GM18870 (cell line): ENCODE data around the gene HSPB9.

ENCODE experiments used
- ATAC-seq: cut with Tn5 transposase; IDR thresholded peaks from one replicate; pipeline ENCODE4 v1.9.1; 2021; ENCODE audit warnings: moderate library complexity; ENCODE audit not compliant: unreplicated experiment

Gene HSPB9, protein sequence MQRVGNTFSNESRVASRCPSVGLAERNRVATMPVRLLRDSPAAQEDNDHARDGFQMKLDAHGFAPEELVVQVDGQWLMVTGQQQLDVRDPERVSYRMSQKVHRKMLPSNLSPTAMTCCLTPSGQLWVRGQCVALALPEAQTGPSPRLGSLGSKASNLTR

DNA sequence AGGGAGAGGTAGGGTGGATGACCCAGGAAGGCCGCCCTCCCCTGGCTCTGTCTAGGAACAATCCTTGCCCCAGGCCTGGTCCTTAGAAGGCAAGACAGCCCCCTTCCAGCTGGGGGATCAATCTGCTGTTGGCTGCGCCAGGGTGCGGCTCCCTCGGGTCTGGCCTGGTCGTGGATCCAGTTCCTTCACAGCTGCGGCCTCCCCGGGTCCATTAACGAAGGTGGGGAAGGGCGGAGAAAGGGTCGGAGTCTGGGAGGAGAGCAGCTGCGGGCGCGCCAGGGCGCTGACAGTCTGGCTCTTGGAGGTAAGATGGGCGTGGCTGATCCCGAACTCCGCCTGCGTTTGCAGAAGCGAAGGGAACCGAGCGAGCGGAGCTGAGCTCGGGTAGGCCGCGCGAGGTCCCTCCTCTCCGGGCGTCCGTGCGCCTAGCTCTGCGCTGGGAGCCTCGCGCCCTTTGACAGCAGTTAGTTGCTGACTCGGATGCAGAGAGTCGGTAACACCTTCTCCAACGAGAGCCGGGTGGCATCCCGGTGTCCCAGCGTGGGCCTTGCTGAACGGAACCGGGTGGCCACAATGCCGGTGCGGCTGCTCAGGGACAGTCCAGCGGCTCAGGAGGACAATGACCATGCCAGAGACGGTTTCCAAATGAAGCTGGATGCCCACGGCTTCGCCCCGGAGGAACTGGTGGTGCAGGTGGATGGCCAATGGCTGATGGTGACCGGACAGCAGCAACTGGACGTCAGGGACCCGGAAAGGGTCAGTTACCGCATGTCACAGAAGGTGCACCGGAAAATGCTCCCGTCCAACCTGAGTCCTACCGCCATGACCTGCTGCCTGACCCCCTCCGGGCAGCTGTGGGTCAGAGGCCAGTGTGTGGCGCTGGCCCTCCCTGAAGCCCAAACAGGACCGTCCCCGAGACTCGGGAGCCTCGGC, at the start of gene HSPB9:
HSPB9 (plus strand) TSS at position 434 of the 933 bp plus-strand sequence; CDS start at position 481, 47 bp downstream.
- no peak for ATAC-seq

DNA sequence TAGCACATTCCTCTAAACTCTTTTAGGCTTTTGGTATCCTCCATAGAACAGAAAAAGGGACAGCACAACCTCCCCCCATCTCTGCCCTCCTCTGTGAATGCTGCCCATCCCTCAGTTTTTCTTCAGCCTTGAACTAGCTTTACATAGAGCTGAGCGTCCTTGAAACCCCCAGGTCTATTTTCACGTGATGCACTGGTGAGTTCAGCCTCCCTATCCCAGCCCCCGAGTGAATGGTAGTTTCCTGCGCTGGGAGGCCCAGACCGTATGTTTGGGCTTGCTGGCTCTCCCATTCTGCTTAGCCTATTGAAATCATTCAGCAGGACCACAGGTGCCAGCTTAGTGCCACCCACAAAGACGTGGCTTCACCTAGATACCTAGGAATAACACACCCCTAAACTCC, 46.8 kb upstream of the HSPB9 start:
- ATAC-seq, result no peak

DNA sequence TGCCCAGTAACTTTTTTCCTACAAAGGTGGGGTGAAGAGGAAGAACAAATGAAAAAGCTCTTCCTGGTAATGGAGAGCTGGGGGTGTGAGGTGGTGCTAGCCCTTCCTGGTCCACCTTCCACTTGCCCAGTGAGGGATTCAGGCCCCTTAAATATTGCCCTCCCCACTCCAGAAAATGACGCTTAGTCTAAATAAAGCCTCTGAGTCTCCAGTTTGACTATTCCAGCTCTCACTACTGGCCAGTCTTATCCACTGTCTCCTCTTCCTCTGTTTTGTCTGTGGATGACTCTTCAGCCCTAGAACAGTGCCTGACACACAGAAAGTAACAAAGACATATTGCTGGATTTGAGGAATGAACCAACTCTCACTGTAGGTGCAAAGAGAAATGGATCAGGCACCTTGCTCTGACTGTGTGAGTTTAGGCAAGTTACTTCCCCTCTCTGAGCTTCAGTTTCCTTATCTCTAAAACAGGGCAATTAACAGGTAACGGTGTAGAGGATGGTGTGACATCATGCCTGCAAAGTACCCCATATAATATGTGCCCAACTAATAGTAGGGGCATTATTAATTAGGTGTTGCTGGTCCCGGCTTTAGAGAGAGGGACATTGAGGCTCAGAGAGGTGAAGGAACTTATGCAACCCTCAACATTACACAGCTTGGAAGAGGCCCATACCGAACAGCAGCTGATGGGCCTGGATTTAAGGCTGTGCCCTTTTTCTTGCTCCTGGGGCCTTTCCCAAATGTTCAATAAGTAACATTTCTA, 45.6 kb upstream of the HSPB9 start:
- ATAC-seq, result no peak

DNA sequence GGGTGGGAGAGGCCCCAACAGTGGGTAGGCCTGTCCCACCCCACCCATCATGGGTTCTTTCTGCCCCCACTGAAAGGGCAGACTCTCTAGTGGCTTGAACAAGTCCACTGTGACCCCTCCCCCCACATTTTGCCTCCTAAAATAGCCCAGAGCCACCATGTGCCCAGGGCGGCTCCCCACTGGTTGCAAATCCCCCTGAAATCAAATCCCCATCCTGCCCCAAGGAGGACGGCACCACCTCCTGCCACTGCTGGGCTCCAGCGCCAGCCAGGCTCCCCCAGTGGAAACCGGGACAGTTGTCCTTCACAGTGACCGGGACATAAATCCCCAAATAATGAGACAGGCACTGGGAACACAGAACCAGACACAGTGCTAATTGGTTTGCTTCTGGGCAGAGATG, 44.8 kb upstream of the HSPB9 start:
- no peak for ATAC-seq

DNA sequence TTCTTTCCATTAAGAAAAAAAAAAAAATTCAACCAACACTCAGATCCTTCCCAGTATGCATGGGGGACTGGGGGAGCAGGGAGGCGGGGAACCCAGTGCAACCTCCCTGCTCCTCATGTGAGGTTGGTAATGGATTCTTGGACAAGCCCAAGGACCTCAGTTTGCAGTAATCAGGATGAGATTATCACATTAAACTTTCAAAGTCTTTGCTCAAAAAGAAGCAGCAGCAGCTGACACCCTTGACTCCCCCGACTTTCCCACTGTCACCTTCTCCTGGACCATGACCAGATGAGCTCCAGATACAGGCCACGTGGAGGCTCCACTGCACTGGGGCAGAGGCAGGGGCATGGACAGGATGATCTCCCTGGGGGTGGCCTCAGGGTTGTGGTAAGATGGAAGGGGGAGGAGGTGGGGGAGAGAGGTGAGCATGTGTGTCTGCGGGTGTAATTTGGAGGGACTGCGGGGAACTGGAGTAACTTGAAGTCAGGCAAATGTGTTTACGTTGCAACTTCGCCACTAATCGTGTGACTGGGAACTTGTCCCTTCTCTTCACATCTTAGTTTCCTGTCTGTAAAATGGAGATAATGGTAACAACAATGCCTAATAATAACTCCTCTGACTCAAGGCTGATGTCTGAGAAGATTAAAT, 44.1 kb upstream of the HSPB9 start:
- ATAC-seq, result no peak

DNA sequence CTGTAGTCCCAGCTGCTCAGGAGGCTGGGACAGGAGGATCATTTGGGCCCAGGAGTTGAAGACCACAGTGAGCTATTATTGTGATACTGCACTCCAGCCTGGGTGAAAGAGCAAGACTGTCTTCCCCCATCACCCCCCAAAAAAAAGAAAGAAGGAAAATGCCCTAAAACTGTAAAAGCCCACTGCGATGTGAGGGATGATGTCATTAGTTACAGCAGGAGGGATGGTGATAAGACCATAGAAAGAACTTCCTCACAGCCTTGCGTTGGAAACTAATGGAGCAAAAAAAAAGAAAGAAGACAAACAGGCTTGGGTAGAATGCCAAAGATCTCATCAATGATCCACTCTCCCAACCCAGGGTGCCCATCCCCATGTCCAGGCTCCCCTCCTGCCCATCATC, 43.1 kb upstream of the HSPB9 start:
- ATAC-seq, result no peak

DNA sequence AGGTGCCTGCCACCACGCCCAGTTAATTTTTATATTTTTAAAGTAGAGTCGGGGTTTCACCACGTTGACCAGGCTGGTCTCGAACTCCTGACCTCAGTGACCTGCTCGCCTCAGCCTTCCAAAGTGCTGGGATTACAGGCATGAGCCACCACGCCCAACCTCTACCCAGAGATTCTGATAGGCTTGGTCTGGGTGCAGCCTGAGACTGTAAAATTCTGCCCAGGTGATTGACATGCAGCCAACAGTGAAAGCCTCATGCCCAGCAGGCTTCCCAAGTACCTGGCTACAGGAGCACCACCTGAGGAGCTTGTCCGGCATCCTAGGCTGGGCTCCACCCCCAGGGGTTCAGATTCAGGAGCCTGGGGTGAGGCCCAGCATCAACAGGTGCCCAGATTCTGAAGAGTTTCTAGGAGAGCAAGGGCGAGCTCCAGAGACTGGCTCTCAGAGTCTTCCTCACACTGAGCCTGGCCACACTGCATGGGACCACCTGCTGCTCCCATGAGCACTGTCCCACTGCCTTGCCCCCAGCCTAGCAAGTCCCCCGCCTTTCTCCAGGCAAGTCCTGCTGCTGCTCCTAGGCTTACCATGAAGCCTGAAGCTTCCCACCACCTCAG, 41.0 kb upstream of the HSPB9 start:
- ATAC-seq, result no peak

DNA sequence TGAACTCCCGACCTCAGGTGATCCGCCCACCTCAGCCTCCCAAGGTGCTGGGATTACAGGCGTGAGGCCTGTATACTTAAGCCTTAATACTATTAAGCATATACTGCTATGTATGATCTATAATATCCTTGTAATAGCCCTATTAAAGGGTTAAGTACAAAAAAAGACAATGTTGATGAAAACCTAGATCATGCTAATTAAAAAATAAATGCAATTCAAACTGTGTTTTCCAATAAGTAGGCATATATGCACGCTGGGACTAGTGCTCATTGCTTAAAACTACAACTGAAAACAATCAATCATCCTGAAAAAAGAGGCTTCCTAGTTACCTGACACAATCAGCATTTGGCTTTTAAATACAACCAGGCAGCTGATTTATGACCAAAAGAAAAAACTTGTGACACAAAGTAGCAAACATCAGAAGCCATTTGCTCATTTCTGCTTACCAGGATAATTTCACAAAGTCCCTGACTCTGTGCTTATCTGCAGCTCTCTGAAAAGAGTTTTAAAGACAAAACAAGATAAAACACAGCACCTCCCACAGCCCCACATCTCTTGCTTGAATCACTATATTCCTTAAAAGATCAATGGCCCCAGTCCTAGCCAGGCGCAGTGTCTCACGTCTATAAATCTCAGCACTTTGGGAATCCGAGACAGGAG, 35.4 kb upstream of the HSPB9 start:
- ATAC-seq, result no peak

DNA sequence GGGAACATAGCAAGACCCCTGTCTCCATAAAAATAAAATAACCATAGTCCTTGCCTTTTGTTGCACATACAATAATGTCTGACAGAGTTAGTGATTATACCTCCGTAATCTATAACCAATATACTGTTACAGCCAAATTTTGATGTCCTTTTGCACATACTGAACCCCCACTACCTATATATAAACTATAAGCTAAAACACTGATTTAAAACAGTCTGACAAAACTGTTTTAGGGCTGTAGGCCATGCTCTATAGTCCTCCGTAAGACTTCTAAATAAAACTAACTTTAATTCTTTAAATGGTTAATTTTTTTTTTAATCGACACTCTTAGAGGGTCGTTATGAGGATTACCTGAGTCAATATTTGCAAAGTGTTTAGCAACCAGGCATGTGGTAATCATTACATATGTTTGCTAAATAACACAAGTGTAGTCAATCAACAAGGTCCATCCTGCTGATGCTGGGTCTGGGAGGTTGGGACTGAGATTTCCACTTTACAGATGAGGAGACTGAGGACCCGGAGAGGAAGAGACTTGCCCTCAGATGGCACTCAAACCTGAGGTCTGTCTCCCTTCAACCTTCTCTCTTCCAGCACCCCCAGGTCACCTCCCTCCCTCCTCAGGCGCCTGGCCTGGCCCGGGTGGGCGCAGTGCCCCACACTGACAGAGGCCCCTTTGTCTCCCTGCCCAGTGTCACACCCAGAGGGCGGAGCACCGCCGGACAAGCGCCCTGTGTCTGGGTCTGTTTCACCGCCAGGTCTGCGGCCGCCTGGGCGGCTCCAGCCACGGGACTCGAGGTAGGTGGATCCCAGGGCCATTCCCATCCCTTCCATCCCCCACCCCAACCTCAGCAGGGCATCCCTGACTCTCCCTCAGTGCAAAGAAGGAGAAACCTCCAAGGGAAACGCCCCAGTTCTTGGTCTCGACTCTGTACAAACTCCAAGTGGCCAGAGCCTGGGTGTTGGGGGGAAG, 34.6 kb upstream of the HSPB9 start:
- ATAC-seq, result no peak

DNA sequence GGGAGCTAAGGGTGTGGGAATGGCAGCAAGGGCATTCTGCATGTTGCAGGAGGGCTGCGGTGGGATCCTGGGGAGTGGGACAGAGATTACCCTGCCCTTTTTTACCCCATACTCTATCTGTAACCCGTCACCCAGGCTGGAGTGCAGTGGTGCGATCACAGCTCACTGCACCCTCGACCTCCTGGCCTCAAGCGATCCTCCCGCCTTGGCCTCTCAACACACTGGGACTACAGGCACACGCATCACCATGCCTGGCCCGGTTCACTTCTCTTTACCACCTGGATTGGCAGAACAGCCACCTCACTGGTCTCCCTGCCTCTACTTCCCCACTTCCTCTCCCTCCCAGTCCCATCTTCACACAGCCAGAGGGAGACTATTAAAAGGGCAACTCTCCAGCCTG, 33.9 kb upstream of the HSPB9 start:
- ATAC-seq, result no peak

DNA sequence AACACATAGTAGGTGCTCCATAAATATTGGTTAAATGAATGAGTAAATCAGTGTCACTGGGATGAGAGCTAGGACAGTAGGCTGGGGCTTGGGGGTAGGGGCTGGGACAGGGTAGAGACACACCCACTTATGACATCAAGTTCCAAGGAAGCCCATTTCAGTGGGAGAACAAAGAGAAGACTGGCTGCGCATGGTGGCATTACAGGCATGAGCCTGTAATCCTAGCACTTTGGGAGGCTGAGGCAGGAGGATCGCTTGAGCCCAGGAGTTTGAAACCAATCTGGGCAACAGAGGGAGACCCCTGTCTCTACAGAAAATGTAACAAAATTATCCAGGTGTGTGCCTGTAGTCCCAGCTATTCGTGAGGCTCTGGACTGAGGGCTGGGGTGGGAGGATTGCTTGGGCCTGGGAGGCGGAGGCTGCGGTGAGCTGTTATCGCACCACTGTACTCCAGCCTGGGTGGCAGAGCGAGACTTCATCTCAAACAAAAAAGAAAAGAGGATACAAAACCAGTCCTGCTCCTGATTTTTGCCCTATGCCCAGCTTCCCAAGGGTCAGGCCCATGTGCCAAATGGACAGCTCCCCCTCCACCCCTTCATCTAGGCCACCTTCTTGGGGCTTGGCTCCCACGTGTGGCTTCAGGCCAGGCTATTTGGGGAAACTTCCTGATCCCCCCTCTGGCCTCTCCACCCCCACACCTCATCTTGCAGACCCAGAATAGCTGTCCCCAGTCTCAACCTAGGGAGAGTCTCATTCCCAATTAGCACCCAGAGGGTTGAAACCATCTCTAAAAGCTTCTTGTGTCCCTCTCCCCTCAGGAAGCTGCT, 31.4 kb upstream of the HSPB9 start:
- ATAC-seq, result no peak

DNA sequence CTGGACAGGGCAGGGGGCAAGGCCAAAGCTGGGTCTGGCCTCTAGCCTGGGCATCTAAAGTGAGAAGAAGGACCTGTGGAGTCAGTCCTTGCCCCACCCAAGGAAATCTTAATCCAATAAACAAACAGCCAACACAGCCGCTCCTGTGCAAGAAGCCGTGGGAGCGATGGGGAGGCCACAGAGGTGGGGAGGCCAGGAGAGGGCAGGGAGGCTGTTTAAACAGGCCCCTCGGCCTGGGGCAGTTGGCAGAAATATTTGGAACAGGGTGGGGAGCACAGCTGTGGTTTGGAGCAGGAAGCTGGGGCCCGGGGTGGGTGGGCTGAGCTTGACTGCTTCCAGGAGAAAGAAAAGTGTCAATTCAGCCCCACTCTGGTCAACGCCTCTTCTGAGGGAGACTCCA, 29.7 kb upstream of the HSPB9 start:
- ATAC-seq, result no peak

DNA sequence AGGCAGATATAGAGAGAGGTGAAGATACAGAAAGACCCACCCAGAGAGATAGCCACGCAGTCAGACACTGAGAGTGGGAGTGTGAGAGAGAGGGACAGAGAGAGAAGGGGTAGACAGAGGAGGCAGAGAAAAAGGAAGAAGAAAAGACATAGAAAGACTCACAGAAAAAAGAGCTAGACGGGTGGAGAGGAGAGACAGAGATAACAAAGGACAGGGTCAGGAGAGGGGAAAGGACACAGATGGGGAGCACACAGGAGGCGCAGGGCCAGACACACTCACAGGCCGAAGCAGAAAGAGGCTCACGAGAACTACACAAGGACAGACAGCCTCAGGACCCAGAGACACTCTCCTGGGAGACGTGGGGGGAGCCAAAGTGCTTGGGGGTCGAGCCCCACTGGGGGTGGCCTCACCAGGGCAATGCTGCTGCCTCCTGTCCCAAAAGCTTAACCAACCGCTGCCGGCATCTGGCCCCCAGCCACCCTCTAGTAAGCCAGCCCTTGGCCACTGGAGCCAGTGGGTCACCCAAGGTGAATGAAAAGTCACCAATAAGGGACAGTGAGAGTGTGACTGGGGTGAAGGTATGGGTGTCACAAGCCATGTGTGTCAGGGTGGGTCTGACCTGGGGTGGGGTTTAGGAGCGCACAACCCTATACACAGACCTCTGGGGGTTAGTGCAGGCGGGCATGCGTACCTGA, 28.1 kb upstream of the HSPB9 start:
- no peak for ATAC-seq

DNA sequence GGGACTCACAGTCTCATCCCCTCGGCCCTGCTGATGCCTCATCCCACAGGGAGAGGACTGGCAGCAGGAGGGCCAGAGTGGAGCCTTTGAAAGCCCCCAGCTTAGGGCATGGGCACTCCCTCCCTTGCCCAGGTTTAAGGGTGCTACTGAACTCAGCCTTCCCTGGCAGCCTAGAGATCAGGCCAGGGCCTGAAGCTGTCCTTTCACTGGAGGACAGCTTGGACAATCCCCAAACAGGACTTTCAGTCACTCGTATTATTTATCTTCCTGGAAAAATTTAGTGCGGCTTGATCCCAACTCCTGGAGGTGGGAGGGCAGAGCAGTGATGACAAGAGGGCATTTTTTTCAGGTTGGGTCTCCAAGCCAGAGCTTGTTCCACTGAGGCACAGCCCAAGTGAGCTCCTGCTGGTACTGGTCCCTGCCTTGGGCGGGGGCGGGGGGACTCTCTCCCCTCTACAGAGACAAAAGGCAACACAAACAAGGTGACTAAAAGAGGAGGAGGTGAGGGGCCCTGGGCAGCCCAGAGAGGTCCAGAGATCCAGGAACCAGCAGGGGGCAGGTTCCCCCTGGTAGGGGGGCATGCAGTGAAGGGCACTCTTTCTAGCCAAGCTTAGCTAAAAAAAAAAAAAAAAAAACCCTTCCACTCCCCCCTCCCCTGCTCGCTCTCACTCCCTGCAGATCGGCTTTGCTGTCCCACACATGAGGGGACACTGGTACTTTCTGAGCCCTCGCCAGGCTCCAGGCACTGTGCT, 26.1 kb upstream of the HSPB9 start:
- no peak for ATAC-seq

DNA sequence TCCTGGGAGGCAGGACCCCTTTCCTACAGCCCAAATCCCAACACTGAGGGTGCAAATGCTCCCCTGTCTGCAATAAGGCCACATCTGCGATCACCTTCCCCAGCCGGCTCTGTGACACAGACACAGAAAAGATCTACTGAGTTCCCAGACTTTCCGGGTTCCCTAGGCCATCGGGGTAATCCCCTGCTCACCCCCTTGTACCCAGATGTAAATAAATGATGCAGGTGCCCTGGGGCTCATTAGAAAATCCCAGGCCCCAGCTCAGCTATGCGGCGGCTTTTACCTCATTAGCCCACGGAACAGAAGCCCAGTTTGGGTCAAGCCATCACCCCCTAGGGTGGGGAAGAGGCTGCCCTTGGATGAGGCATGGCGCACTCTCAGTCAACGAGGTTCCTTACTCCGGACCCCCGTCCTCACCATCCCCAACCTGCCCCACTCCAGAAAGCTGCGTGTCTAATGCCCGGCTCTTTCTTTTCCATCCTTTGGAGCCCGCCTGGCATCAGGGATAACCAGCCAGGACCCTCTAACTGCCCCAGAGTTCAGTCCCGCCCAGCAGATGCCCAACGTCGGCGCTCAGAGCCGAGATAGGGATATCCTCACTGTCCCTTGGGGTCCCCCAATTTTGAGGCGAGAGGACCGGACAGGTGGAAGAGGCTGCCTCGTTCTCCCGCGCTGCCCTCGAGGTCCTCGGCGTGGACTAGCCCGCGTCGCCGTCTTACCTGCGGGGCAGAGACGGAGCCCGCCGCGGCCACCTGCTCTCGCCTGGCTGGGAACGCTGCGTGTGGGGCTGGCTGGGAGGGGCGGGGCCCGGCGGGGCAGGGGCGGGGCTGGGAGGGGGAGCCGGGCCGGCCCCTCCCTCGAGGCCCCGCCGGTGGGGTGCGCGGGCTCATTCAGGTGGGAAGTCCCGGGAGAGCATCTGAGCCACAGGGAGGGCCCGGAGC, 24.6 kb upstream of the HSPB9 start, which contains the start of gene ZNF385C:
ZNF385C (minus strand) TSS at position 783 of the 941 bp plus-strand sequence. CDS start 35,417 bp downstream, outside the sequence.
- ATAC-seq, result no peak
